Esophagus squamous epithelium (tissue), 5 donors: ENCODE measurements around the gene LDB2. TPM values are rescaled to one million over a fixed set of nuclear protein-coding genes. Genes with fewer than 3 reads are reported as not detected.

Experiments
- DNase-seq: peaks from one replicate; lab custom pipeline; 2025; lab: John Stamatoyannopoulos, UW
- H3K27ac ChIP-seq, 4 donors: fragments of 200-600 bp; sonication (generic); one replicate each; pipeline ENCODE4 v1.5.1; 2016 to 2019; ENCODE audit warnings: mild to moderate bottlenecking in 1 of 4
- H3K27me3 ChIP-seq, 4 donors: fragments of 200-600 bp; sonication (generic); 1 replicate in 3 of 4; 2 replicates in 1 of 4; pipeline versions ENCODE4 v1.5.1 to v1.6.0; 2017 to 2021; ENCODE audit warnings: antibody characterized with exemption in 1 of 4
- H3K36me3 ChIP-seq, 3 donors: fragments of 200-600 bp; sonication (generic); one replicate each; pipeline ENCODE4 v1.5.1; 2016 to 2019
- H3K4me1 ChIP-seq, 3 donors: fragments of 200-600 bp; sonication (generic); one replicate each; pipeline ENCODE4 v1.5.1; 2017 to 2019
- H3K4me3 ChIP-seq, 4 donors: fragments of 200-600 bp; sonication (generic); 1 replicate in 3 of 4; 2 replicates in 1 of 4; pipeline ENCODE4 v1.5.1; 2016 to 2019; ENCODE audit warnings: mild to moderate bottlenecking in 2 of 4, moderate library complexity in 1 of 4
- H3K9me3 ChIP-seq, 3 donors: fragments of 200-600 bp; sonication (generic); one replicate each; pipeline ENCODE4 v1.5.1; 2016 to 2019
- POLR2A ChIP-seq, 4 donors: fragments of 450-650 bp; IDR thresholded peaks; one replicate each; pipeline ENCODE4 v1.6.1; 2017; ENCODE audit warnings: antibody characterized with exemption in 4 of 4, mild to moderate bottlenecking in 4 of 4, moderate library complexity in 3 of 4
- WGBS, 2 donors: methylation state at CpG; one replicate each; pipeline ENCODE4 v1.1.5; 2018; 5-methylcytosine and 5-hydroxymethylcytosine counted together
- intact Hi-C: fragments of 100-400 bp; cut with DNase I; formaldehyde crosslinking; loops from one replicate; pipeline ENCODE4 v1.15.0; 2022
- total RNA-seq, 4 donors: library from RNA; depleted of rRNA; stranded (reverse); fragments of >200 nt; gene quantifications; one replicate each; pipeline ENCODE4 v1.1.0, GENCODE V29; 2016
- TF ChIP-seq, protein P1 (sequence below), 6 experiments: fragments of 450-650 bp in 4 of 6; fragments of 200-600 bp in 2 of 6; sonication (generic) in 2 of 6; IDR thresholded peaks; one replicate each; pipeline ENCODE4 v1.5.1; 2016 to 2019; ENCODE audit warnings: antibody characterized with exemption in 6 of 6, mild to moderate bottlenecking in 4 of 6, moderate library complexity in 4 of 6
- donor health status: DM: yes; HTN: yes; CAD: no.

The LDB2 gene
- total RNA-seq, 4 donors from 2014 or later, result 3.0 to 16.0 (median 5.9) TPM

DNA sequence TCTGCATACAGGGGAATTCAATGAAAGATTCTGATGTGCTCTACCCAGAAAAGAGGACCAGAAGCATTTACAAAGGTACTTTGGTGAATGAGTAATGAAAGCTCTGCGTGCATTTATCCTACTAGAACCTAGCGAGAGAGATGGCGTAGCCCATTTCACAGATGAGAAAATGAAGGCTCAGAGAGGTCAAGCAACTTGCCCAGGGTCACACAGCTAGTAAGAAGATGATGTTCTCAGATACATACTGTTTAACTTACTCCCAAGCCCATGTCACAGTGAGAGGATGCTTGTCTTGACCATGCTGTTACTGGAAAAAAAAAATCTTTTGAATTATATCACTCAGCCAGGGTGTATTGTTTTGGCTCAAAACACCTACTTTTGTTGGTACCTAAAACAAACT lies 317.3 kb downstream of the LDB2 start:
- Histone ChIP-seq H3K36me3 (no peaks in the 10 kb centered on the region), H3K4me1 (peaks cover 0 to 3% (median 0%) of the 10 kb centered on the region in 3 donors), H3K27me3 (peaks cover 0 to 3% (median 0%) of the 10 kb centered on the region in 4 donors), H3K4me3 (no peak overlapping the region), H3K9me3 (no peaks in the 10 kb centered on the region), H3K27ac (no peak overlapping the region)
- 94 to 95% methylated on average over 3 of the region's 3 CpGs for WGBS, 2 donors
- TF ChIP-seq, protein P1, sequence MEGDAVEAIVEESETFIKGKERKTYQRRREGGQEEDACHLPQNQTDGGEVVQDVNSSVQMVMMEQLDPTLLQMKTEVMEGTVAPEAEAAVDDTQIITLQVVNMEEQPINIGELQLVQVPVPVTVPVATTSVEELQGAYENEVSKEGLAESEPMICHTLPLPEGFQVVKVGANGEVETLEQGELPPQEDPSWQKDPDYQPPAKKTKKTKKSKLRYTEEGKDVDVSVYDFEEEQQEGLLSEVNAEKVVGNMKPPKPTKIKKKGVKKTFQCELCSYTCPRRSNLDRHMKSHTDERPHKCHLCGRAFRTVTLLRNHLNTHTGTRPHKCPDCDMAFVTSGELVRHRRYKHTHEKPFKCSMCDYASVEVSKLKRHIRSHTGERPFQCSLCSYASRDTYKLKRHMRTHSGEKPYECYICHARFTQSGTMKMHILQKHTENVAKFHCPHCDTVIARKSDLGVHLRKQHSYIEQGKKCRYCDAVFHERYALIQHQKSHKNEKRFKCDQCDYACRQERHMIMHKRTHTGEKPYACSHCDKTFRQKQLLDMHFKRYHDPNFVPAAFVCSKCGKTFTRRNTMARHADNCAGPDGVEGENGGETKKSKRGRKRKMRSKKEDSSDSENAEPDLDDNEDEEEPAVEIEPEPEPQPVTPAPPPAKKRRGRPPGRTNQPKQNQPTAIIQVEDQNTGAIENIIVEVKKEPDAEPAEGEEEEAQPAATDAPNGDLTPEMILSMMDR (IDR thresholded peaks at IDR 0.05), result no peak
- no peak for TF ChIP-seq POLR2A (IDR thresholded peaks at IDR 0.05)
- DNase-seq, result no peak
- intact Hi-C loops, result no loop called here

DNA sequence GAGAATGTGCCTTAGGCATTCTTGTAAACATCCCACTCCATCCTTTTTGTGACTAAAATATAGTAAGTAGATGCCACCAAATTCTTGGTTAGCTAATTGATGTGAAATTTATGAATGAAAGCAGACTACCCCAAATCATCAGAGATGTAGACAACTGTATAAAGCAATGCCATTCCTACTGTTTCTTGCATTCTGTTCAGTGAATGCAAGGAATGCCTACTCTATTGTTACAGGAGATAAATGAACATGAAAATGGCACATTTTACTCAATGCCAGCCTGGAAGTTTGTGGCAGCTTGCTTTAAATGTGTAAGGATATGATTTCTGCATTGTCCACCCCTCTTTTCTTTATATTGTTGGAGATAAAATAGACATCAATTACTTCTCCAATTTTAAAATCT lies 317.9 kb downstream of the LDB2 start:
- intact Hi-C loops, result no loop called here
- H3K4me3 ChIP-seq, result no peak overlapping the region
- no peaks in the 10 kb centered on the region for H3K9me3 ChIP-seq
- peaks cover 0 to 3% (median 0%) of the 10 kb centered on the region in 3 donors for H3K4me1 ChIP-seq
- H3K27me3 ChIP-seq, result peaks cover 0 to 5% (median 0%) of the 10 kb centered on the region in 4 donors
- no peak for DNase-seq
- H3K27ac ChIP-seq, result no peak overlapping the region
- no peaks in the 10 kb centered on the region for H3K36me3 ChIP-seq
- no peak for TF ChIP-seq POLR2A (IDR thresholded peaks at IDR 0.05)
- TF ChIP-seq, protein P1 (IDR thresholded peaks at IDR 0.05), result no peak

DNA sequence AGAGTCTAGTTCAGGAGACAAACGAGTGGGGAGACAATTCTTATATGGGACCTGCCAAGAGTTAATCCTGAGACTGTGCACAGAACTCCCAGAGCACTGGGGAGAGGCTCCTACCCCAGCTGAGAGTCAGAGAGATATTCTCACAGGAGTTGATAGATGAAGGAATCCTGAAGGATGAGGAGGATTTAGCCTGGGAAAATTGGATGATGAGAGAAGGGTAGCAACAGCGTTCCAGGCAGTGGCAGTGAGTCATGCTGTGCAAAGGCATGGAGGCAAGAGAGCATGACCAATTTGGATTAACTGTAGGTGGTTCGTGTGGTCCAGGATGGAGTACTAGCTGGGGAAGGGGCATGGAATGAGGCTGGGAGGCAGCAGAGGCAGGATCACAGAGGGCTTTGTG lies 318.6 kb downstream of the LDB2 start:
- H3K4me1 ChIP-seq, result peaks cover 0 to 3% (median 0%) of the 10 kb centered on the region in 3 donors
- no peaks in the 10 kb centered on the region for H3K9me3 ChIP-seq
- no peak for DNase-seq
- WGBS, 2 donors, result 32 to 39% methylated on average over 2 to 3 of the region's 3 CpGs
- H3K27me3 ChIP-seq, result peaks cover 0 to 8% (median 0%) of the 10 kb centered on the region in 4 donors
- TF ChIP-seq POLR2A (IDR thresholded peaks at IDR 0.05), result no peak
- TF ChIP-seq, protein P1 (IDR thresholded peaks at IDR 0.05), result no peak
- no peak overlapping the region for H3K27ac ChIP-seq
- intact Hi-C loops, result no loop called here
- H3K4me3 ChIP-seq, result no peak overlapping the region
- H3K36me3 ChIP-seq, result no peaks in the 10 kb centered on the region

DNA sequence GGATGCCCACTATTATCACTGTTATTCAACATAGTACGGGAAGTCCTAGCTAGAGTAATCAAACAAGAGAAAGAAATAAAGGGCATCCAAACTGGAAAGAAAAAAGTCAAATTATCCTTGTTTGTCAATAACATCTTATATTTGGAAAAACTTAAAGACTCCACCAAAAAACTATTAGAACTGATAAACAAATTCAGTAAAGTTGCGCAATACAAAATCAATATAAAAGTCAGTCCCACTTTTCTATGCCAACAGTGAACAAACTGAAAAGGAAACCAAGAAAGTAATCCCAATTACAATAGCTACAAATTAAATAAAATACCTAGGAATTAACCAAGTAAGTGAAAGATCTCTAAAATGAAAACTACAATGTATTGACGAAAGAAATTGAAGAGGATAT lies 321.3 kb downstream of the LDB2 start:
- Histone ChIP-seq H3K4me3 (no peak overlapping the region), H3K27me3 (peaks cover 0 to 15% (median 0%) of the 10 kb centered on the region in 4 donors), H3K9me3 (no peaks in the 10 kb centered on the region), H3K36me3 (no peaks in the 10 kb centered on the region), H3K27ac (no peak overlapping the region), H3K4me1 (peaks cover 5 to 25% (median 7%) of the 10 kb centered on the region in 3 donors)
- TF ChIP-seq, protein P1 (IDR thresholded peaks at IDR 0.05), result no peak
- no peak for TF ChIP-seq POLR2A (IDR thresholded peaks at IDR 0.05)
- WGBS, 2 donors, result 82 to 92% methylated on average over 3 of the region's 3 CpGs
- no peak for DNase-seq
- intact Hi-C loops, result no loop called here

DNA sequence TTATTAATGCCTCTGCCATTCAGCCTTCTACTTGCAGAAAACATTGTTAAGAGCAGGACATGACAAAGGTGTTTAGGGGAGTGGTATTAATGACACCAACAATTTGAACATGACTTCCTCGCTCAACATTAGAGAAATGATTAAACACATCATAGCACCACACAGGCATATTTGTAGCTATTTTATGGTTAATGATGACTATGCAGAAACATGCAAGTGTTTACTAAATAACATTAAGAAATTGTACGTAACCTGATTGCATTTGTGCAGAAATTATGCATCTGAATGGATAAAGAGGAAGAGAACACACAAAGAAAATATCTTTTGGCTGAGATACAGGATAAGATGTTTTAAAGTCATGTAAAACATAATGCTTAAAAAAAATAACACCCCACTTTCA lies 323.5 kb downstream of the LDB2 start:
- intact Hi-C loops, result no loop called here
- WGBS, 2 donors, result 85 to 98% methylated on average over 2 of the region's 2 CpGs
- no peak for DNase-seq
- Histone ChIP-seq H3K27me3 (peaks cover 0 to 15% (median 0%) of the 10 kb centered on the region in 4 donors), H3K27ac (no peak overlapping the region), H3K4me3 (no peak overlapping the region), H3K36me3 (no peaks in the 10 kb centered on the region), H3K9me3 (no peaks in the 10 kb centered on the region), H3K4me1 (peaks cover 5 to 23% (median 7%) of the 10 kb centered on the region in 3 donors)
- TF ChIP-seq, protein P1 (IDR thresholded peaks at IDR 0.05), result no peak
- no peak for TF ChIP-seq POLR2A (IDR thresholded peaks at IDR 0.05)
